DMS 273 (cell line): ENCODE results near the gene GNAT1.

Source experiments
- DNase-seq: peaks from one replicate; lab custom pipeline; 2025; ENCODE audit not compliant: unreplicated experiment; lab: John Stamatoyannopoulos, UW

GNAT1 gene

DNA sequence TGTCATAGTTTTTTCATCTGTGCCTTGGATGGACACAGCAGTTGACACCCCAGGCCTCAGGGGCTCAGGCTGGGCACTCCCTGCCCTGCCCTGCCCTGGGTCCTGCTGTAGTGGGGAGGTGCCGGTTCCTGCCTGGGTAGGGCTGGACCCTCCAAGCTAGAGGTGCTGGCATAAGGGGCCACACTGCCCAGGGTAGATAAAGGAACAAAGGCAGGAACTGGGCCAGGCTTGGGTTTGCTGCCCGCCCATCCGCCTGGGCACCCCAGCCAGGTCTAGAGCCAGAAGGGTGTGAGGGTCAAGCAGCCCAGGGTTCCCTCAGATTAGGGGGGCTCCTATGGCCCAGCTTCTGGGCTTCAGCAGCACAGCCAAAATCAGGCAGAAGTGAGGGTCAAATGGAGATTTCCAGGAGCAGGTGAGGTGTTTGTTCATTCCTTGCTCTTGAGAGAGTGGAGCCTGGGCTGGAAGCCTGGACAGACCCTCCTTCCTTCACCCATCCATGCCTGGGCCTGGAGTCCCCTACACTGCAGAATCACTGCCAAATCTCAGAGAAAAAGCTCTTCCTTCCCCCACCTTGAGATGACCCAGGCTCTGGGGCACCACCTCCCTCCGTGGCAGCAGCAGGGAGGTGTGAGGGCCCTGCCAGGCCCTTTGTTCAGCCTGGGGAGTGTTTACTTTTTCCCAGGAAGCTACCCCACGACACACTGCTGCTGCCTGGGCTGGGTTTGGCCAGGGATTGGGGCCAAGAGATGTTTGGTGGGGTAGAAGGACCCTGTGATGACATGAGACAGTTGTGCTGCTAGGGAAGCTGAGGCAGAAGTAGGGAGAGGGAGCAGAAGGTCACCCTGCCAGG lies 29.2 kb upstream of the GNAT1 start:
- no peak for DNase-seq

DNA sequence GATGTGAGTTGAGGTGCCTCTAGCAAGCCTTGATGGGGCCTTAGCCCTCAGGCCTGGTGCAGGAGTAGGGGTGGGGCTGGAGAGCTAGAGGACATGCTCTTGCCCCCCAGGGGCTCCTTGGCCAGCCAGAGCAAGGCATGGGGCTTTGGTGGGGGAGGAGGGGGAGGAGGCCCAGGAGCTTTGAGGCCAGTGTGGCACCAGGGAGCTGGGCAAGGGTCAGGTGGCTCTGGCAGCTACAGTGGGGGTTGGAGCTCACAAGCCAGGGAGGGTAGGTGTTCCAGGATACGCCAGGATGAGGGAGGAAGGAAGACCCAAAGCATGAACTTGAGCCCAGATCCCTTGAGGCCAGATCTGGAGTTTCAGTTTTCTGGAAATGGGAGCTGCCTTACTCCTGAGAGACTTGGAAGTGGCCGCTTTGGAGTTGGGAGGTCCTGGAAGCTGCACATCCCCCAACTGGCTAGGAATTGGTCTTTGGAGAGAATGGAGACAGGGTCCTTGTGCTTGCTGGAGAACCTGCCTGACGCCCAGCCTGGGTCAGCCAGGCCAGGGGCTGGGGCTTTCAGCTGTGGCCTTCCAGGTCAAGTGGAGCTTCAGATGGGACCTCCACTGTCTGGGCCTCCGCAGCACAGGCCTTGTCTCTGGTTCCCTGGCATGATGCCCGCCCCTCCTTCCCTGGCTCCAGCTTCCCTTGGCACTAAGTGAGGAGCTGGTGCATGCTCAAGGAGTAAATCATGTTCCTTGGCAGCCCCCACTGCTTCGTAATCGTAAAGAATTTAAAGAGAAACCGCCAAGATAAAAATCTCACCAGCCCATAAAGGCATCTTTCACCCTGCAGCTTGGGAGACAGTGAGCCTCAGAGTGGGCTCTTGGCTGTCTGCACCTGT lies 27.6 kb upstream of the GNAT1 start:
- peak; percentile 39 for DNase-seq

DNA sequence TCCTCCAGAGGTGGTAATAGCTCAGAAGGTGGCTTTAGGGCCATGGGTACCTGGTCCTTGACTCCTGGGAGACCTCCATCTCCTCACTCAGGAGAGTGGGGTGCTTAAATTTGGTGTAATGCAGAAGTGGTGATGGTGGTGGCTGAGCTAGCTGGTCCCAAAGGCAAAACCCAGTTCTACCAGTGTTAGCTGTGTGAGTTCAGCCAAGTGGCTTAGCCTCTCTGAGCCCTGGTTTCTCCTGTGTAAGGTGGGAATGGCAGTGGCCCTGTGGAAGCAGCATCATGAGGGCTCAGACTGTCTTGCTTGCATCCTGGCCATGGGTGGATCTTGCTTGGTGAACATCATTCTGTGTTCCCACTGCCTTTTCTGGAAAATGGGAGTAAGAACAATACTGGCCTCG lies 26.9 kb upstream of the GNAT1 start:
- DNase-seq: no peak

DNA sequence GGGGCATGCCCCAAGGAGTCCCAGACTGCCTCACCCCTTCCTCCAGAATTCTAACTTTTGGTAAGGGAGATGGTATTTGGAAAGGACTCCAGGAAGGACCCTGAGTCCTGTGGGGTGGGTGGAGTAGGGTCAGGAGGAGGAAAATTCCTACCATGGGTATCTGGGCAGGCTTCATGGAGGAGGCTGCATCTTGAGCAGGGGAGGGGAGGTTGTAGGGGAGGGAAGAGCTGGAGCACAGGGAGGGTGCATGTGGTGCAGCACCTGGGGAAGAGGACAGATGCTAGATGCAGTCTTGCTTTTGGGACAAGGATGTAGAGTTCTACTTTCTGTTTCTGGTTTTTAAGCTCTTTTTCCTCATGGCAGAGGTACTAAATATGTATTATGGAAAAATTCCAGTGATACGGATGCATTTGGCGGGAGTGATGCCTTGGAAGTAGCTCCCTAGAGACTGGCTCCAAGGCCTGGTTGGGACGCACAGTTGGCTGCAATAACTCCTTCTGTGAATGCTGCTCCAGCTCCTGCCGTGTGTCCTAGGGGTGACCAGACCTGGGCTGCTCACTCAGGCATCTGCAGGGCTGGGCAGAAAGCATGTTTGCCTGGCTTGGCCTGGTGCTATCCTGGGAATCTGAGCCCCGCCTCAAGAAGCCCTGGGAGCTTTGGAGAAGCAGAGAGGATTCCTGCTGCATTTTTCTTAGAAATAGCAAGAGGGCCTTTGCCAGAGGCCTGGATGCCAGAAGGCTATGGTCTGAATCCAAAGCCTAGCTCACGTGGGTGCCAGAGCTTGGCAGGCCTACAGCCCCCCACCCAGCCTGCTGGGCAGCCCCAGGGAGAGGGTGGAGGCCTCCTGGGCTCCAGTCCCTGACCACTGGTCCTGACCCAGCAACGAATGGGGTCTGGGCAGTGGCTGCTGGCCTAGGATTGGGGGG lies 26.2 kb upstream of the GNAT1 start:
- no peak for DNase-seq

DNA sequence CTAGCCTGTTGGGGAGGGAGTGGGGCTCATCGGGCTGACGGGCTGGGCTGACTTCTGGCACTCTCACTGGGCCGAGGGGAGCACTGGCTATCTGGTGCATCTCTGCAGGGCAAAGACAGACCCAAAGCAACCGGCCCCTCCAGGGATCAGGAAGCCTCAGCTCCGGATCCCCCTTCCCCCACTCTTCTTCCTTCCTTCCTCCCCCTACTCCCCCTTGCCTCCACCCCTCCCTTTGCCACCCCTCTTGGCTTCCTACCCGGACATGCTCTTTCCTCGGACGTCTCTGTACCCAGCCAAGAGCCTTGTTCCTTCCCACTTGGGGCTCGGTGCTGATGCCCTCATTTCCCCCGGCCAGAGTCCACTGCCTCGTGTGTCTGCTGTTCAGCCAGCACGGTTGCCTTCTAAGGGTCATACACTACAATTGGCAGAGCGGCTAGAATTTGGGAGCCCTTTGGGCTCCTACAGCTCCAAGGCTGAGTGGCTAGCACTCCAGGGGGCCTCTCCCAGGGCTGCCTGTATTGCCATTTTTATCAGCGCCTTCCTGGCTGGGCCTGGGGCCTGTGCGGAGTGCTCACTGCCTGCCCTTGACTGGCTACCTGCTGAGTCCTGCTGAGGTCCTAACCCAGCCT lies 25.4 kb upstream of the GNAT1 start:
- DNase-seq: no peak

DNA sequence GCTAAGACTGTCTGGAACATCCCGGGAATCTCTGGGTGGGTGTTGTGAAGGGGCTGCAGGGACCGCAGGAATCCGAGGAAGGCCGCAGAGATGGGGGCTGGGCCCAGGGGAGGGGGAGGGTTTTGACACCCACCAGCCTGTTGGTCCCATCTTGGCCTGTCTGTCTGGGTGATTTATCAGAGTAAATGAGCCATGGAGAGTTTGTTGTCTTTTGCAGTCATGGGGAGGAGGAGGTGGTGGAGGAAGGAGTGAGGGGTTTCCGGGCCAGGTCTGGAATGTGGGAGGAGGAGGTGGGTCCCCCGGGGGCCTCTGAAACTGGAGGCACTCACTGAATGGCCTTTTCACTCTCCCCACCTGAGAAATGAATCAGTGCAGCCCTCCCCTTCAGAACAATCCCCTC lies 24.8 kb upstream of the GNAT1 start:
- no peak for DNase-seq

DNA sequence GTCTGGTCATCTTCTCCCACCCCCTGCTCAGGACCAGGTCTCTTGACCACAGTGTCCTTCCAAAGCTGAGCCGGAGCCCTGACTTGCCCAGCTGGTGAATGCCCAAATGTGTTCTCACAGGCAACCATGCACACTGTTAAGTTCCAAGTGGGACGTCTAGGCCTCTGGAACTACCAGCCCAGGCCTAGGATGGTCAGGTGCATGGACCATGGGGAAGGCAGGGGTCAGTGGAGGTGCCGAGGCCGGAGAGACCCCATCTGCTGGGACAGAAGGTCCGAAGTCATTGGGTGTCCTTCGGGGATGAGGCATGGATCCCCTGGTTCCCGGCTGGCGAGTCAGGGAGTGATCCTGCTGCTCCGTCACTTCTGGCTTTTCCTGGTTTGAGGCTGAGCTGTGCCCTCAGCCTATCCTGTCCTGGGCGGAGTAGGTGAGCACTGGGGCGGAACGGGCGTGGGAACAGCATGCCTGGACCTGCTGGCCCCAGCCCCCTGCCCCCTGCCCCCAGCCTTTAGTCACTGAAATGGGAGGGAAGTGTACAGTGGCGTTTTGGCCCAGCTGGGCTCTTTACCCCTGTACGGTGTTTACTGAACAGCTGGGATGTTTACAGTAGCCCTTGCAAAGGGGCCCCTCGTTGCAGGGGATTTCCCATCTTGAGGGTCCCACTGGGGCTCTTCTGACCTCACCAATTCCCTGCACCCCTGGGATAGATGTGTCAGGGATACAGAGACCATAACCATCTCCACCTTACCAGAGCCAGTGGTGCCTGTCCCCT lies 24.2 kb upstream of the GNAT1 start:
- no peak for DNase-seq

DNA sequence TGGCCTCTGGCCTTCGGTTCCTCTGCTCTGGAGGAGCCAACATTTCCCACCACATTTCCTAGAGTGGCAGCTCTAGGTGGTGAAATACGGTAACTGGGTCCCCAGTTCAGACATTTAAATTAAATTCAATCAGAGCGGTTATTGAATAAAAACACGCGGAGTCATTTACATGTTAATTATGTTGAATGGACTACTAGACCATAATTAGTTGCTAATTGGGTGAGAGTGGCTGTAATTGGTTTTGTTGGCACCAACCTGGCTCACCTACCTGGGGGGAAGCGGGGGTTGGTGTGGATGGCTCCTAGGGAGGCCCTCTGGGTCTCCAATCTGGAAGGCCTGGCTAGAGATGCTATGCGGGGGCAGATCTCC lies 23.6 kb upstream of the GNAT1 start:
- no peak for DNase-seq

DNA sequence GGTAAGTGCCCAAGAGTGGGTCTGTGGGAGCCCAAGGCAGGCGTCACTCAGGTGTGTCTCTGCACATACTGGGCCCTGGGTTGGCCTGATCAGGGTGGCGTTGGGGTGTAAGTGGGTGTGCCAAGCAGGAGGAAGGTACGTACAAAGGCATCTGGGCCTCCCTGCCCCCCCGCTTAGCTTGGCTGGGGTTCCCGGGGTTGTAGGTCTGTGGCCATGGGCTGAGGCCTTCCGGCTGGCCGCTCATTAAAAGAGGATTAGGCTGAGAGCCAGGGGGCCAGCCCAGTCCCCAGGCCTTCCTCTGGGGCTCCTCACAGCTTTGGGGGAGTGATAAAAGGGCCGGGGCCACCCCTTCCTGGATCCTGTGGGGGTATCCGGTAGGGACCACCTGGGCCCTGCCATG lies 23.0 kb upstream of the GNAT1 start:
- DNase-seq: no peak

DNA sequence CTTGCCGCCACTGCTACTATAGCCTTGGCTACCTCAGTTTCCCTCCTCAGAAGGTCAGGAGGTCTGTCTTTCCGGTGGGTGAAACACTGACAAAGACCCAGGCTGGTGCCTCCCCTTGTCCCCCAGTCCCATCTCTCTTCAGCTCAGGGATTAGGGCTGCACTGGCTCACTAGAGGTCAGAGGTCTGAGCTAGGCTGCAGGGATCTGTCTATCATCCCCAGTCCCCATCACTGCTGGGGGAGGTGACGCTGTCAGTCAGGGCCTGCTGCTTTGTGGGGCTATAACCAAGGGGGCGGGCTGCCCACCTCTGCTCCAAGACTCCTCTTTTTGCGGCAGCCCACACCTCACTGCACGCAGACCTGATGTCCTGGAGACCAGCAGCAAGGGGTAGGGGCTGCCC lies 22.6 kb upstream of the GNAT1 start:
- no peak for DNase-seq

DNA sequence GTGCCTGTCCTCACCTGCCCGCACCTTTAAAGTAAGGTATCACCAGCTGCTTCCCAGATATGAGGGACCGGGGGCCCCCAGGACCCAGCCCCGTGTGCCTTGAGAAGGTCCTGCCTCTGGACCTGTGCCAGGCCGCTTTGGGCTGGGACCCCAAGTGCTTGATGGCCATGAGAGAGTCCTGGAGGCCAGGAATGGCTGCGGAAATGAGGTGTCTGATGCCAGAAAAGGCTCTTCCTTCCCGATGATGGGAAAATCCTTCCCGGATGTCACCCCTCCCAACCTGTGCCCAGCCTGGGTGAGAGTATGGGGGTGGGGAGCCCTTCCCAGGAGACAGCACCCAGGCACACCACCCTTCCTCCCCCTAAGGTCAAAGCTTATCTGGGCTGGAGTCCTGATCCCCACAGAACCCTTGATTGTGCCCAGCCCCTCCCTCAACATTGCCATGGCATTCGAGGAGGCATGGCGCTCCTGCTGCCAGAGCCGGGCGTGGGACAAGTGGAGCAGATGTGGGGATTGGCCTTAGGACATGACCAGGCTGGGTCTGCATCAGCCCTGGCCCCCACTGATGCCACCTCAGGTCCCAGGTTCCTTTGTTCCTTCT lies 22.1 kb upstream of the GNAT1 start:
- no peak for DNase-seq

DNA sequence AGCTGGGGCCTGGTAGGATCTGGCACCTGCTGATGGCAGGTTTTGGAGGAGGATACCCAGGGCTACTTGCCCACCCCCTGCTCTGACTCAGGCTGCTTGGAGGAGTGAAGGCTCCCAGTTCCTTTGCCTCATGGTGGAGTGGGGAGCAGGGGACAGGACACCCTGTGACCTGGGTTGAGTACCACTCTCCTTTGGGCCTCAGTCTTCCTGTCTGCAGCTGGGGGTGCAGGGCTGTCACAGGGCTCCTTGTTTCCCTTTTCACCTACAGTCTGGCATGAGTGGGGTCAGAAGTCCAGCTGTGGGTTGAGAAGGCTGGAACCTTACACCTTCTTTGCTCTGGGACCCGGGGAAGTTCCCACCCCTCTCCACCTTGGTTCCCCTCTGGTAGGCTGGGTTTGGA lies 21.6 kb upstream of the GNAT1 start:
- no peak for DNase-seq

DNA sequence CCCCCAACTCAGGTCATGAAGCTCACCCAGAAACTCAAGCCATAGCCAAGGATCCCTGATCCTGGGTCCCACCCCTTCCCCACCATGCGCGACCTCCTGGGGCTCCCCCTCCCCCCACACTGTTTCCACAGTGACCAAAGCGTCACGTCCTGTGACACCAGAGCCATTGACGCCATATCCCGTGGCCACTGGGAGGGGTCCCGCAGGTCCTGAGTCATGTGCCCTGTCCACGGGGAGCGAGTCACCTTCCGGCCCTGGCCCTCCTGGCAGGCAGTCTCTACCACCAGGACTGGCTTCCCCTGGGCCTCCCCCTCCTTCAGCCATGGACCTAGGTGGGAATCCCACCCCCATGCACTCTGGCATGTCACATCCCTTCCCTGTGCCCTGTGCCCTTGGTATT lies 20.7 kb upstream of the GNAT1 start:
- DNase-seq: no peak

DNA sequence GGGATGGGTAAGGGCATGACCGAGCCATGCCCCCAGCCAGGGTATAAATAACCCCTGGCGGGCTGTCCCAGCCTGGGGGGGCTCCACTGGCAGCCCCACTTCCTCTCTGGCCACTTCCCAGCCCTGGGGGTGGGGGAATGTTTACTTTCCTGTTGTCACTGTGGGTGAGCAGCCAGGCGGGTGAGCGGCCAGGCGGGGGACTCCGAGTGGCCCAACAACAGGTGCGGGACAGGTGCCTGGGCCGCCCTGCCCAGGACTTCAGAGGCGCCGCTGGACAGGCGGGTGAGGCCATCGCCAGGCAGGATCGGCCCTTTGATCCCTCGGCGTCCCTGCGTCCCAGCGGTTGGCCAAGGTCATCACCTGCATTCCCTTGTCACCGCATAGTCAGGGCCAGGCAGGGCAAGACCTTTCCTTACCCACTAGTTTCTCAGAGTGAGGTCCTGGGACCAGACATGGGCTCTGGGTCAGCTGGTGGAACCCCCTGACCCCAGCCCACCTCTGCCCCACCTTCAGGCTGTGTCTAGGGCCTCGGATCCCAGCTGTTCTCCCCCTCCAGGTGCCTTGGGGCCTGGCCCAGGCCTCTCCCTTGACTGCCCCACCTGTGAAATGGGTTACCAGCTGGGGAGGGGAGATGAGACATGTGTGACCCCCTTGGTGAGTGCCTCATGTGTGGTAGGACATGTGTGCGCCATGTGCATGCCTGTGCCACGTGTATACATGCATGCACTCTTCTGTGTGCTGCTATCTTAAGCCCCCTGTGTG lies 19.7 kb upstream of the GNAT1 start:
- DNase-seq: no peak

DNA sequence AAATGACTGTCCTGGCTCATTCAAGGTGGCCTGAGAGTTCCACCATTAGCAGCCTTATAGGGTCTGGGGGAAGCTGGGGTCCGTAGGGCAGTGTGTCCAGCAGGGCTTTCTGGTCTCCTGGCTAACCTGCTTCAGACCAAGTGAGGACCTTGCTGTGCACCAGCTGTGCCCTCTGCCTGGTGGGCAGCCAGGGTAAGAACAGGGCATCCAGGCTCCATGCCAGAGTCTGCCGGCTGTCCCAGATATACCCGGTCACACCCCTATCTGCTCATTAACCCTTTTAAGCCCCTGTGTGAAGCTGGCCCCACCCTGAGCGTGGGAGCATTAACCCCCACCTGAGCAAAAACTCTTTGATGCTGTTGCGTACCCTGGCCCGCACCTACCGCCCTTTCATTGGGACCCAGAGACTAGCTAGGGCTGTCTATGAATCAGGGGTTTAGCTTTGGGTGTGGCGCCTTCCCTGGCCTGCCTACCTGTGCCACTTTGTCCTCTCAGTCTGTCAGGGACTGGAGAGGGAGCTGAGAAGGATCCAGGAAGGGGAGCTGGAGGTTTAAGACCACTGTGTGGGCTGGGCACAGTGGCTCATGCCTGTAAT lies 18.7 kb upstream of the GNAT1 start:
- DNase-seq: no peak

DNA sequence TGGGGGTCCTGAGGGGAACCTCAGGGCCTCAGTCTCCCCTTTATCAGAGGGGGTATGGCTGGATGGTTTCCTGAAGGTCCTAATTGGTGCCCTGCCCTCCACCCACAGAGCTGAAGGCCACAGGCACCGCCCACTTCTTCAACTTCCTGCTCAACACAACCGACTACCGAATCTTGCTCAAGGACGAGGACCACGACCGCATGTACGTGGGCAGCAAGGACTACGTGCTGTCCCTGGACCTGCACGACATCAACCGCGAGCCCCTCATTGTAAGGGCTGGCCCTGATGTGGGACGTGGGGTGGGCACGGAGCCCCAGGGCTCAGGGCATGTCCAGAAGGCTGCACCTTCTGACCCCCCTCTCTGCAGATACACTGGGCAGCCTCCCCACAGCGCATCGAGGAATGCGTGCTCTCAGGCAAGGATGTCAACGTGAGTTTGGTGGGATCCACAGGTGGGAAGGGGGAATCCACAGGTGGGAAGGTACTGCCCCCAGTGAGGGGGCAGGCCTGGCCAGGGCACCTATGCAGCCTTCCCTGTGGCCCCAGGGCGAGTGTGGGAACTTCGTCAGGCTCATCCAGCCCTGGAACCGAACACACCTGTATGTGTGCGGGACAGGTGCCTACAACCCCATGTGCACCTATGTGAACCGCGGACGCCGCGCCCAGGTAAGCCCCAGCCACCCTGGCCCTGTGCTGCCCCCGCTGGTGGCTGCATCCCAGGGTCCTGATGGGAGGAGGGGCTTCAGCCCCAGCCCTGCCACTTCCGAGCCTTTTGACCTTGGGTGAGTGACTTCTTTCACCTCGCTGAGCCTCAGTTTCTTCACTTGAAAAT lies 17.5 kb upstream of the GNAT1 start:
- DNase-seq: no peak

DNA sequence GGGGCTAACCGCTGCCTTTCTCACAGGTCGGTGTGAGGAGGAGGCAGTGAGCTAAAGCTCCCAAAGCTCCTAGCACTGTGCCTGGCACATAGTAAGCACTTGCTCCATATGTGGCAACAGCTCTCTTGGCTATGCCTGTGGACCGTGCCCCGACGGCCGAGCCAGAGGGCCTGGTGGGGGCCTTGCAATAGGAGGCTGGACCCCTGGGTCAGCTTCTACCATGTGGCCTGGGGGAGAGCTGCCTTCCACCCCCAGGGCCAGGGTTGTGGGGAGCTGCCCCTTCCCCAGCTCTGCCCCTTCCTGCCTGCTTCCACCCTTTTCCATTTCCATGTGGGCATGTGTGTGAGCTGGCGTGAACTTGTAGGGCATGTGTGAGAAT lies 16.9 kb upstream of the GNAT1 start:
- no peak for DNase-seq
